Gastroesophageal sphincter (tissue), 4 donors: Measurements from ENCODE around the gene RPTOR. TPM values are rescaled to one million over a fixed set of nuclear protein-coding genes. Genes with fewer than 3 reads are reported as not detected.

Experiments
- ATAC-seq: fragments of 150-250 bp; one replicate; pipeline ENCODE4 v1.9.1; 2016; ENCODE audit warnings: mild to moderate bottlenecking, moderate library complexity
- H3K27ac ChIP-seq, 4 donors: fragments of 200-600 bp; sonication (generic) in 3 of 4; 1 replicate in 3 of 4; 2 replicates in 1 of 4; pipeline ENCODE4 v1.5.1; 2016 to 2019
- H3K27me3 ChIP-seq: fragments of 200-600 bp; sonication (generic); one replicate; pipeline ENCODE4 v1.5.1; 2019
- H3K36me3 ChIP-seq, 2 donors: fragments of 200-600 bp; sonication (generic); one replicate each; pipeline ENCODE4 v1.5.1; 2019; ENCODE audit warnings: control low read depth in 1 of 2
- H3K4me1 ChIP-seq, 3 donors: fragments of 200-600 bp; sonication (generic); 1 replicate in 2 of 3; 2 replicates in 1 of 3; pipeline ENCODE4 v1.5.1; 2016 to 2019; ENCODE audit warnings: control low read depth in 2 of 3
- H3K4me3 ChIP-seq, 2 donors: fragments of 200-600 bp; sonication (generic); one replicate each; pipeline ENCODE4 v1.5.1; 2019; ENCODE audit warnings: mild to moderate bottlenecking in 1 of 2, moderate library complexity in 1 of 2
- H3K9me3 ChIP-seq, 3 donors: fragments of 200-600 bp; sonication (generic); one replicate each; pipeline ENCODE4 v1.5.1; 2017 to 2019; ENCODE audit warnings: control low read depth in 2 of 3
- EP300 ChIP-seq: sonication (generic); formaldehyde crosslinking; IDR thresholded peaks from one replicate; pipeline ENCODE4 v1.6.1; 2017; ENCODE audit warnings: antibody characterized with exemption, mild to moderate bottlenecking
- POLR2A ChIP-seq, 2 donors: fragments of 450-650 bp; IDR thresholded peaks; one replicate each; pipeline ENCODE4 v1.6.1; 2017; ENCODE audit warnings: antibody characterized with exemption in 2 of 2, mild to moderate bottlenecking in 2 of 2, moderate library complexity in 1 of 2
- POLR2AphosphoS5 ChIP-seq: sonication (generic); formaldehyde crosslinking; IDR thresholded peaks from one replicate; pipeline ENCODE4 v1.6.1; 2017; ENCODE audit warnings: antibody characterized with exemption
- WGBS, 2 donors: methylation state at CpG; one replicate each; pipeline ENCODE4 v1.1.5; 2018; ENCODE audit warnings: low coverage in 1 of 2; 5-methylcytosine and 5-hydroxymethylcytosine counted together
- total RNA-seq, 4 donors: library from RNA; depleted of rRNA; stranded (reverse); fragments of >200 nt; gene quantifications; one replicate each; pipeline ENCODE4 v1.1.0, GENCODE V29; 2016
- TF ChIP-seq, protein P1 (sequence below), 4 experiments: fragments of 200-600 bp in 2 of 4; fragments of 450-650 bp in 2 of 4; sonication (generic) in 1 of 4; IDR thresholded peaks; one replicate each; pipeline ENCODE4 v1.5.1; 2017 to 2019; ENCODE audit warnings: antibody characterized with exemption in 4 of 4, mild to moderate bottlenecking in 2 of 4, moderate library complexity in 2 of 4

RPTOR gene
- total RNA-seq, 4 donors from 2014 or later: 25.7 to 56.8 (median 39.7) TPM

DNA sequence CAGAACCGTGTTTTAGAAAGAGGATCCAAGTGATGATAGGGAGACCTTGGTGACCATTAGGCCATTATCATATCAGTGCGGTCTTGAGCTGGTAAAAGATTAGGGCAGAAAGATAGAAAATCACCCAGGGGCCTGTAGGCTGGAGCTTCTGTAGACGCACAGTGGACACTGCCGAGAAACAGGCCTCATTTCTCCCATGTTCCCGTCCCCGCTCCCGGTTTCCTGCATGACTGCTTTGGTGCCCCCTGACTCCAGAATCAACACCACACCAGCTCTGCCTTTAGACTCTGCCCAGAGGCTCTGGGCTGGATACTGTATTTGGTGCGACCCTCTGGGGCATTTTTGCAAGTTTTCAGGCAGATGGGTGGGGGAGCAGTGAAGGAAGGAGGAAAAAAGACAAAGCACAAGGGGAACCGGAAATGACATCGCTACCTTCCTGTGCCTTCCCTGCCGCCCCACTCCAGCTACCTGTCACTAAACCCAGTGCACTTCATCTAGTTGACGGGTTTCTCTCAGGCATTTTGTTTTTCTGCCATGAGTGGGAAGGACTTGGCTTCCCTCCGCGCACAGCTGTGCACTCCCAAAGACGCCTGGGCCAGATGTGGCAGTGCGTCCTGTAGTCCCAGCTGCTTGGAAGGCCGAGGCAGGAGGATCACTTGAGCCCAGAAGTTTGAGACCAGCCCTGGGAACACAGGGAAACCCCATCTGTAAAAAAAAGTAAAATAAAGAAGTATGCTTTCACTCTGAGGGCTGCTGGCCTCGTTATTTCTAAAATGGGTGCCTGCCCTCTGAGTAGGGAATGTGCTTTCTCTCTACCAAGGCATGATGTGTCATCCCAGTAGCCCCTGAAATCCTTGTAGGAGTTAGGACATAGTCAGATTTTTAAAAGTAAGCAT is 214.1 kb downstream of the RPTOR start:
- peaks cover 0 to 28% of the 10 kb centered on the region in 2 donors for H3K36me3 ChIP-seq
- H3K27ac ChIP-seq: peak overlapping the region in 3 of 4 donors; percentile 52 to 61 (median 57)
- H3K4me1 ChIP-seq: peaks cover 0 to 23% (median 0%) of the 10 kb centered on the region in 3 donors
- H3K27me3 ChIP-seq: no peaks in the 10 kb centered on the region
- no peaks in the 10 kb centered on the region for H3K9me3 ChIP-seq
- TF ChIP-seq, protein P1, sequence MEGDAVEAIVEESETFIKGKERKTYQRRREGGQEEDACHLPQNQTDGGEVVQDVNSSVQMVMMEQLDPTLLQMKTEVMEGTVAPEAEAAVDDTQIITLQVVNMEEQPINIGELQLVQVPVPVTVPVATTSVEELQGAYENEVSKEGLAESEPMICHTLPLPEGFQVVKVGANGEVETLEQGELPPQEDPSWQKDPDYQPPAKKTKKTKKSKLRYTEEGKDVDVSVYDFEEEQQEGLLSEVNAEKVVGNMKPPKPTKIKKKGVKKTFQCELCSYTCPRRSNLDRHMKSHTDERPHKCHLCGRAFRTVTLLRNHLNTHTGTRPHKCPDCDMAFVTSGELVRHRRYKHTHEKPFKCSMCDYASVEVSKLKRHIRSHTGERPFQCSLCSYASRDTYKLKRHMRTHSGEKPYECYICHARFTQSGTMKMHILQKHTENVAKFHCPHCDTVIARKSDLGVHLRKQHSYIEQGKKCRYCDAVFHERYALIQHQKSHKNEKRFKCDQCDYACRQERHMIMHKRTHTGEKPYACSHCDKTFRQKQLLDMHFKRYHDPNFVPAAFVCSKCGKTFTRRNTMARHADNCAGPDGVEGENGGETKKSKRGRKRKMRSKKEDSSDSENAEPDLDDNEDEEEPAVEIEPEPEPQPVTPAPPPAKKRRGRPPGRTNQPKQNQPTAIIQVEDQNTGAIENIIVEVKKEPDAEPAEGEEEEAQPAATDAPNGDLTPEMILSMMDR (IDR thresholded peaks at IDR 0.05): no peak
- TF ChIP-seq EP300: no peak
- no peak for TF ChIP-seq POLR2AphosphoS5
- TF ChIP-seq POLR2A (IDR thresholded peaks at IDR 0.05): no peak
- peak; percentile 39 for ATAC-seq
- H3K4me3 ChIP-seq: no peak overlapping the region
- WGBS, 2 donors: 72 to 75% methylated on average over 10 to 12 of the region's 18 CpGs

DNA sequence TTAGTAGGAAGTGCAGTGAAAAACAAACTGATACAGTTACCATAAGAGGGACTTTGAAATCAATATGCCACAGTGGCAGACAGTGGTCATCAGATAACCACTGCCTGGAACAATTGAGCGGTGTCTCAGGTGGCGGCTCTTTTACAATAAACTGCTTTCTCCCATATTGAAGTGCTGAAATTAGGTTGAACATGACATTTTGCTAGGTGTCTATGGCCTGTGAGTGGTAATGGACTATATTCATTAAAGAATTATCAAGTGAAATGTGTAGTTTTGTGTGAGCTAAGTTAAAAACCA is 214.7 kb downstream of the RPTOR start:
- H3K9me3 ChIP-seq: no peaks in the 10 kb centered on the region
- H3K4me1 ChIP-seq: peaks cover 0 to 23% (median 0%) of the 10 kb centered on the region in 3 donors
- 93 to 100% methylated on average over 1 to 2 of the region's 2 CpGs for WGBS, 2 donors
- H3K27ac ChIP-seq: peak overlapping the region in 2 of 4 donors; percentile 52 to 61
- peaks cover 0 to 22% of the 10 kb centered on the region in 2 donors for H3K36me3 ChIP-seq
- H3K4me3 ChIP-seq: no peak overlapping the region
- no peak for TF ChIP-seq POLR2A (IDR thresholded peaks at IDR 0.05)
- no peak for TF ChIP-seq EP300
- no peak for TF ChIP-seq POLR2AphosphoS5
- TF ChIP-seq, protein P1 (IDR thresholded peaks at IDR 0.05): no peak
- H3K27me3 ChIP-seq: no peaks in the 10 kb centered on the region
- no peak for ATAC-seq

DNA sequence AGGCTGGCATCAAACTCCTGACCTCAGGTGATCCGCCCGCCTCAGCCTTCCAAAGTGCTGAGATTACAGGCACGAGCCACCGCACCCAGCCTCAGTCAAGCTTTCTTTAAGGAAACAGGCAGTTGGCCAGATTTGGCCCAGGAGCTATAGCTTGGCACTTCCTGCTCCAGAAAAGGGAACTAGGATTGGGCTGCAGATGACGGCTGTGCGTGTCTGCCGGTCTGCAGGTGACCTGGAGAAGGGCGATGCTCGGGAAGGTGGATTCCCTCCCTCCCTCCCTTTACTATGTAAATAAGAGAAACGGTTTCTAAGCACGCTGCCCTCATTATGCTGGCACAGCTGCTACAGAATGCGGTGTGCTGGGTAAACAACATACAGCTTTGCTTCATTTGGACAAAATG is 215.9 kb downstream of the RPTOR start:
- WGBS, 2 donors: 81% methylated on average over 10 of the region's 12 CpGs; no CpG with 5 or more reads in 1 of the 2 donors
- Histone ChIP-seq H3K9me3 (no peaks in the 10 kb centered on the region), H3K36me3 (peaks cover 0 to 13% of the 10 kb centered on the region in 2 donors), H3K27me3 (no peaks in the 10 kb centered on the region), H3K4me1 (peaks cover 0 to 23% (median 0%) of the 10 kb centered on the region in 3 donors), H3K4me3 (no peak overlapping the region), H3K27ac (no peak overlapping the region)
- ATAC-seq: no peak
- TF ChIP-seq, protein P1 (IDR thresholded peaks at IDR 0.05): no peak
- TF ChIP-seq EP300: no peak
- no peak for TF ChIP-seq POLR2A (IDR thresholded peaks at IDR 0.05)
- TF ChIP-seq POLR2AphosphoS5: no peak

DNA sequence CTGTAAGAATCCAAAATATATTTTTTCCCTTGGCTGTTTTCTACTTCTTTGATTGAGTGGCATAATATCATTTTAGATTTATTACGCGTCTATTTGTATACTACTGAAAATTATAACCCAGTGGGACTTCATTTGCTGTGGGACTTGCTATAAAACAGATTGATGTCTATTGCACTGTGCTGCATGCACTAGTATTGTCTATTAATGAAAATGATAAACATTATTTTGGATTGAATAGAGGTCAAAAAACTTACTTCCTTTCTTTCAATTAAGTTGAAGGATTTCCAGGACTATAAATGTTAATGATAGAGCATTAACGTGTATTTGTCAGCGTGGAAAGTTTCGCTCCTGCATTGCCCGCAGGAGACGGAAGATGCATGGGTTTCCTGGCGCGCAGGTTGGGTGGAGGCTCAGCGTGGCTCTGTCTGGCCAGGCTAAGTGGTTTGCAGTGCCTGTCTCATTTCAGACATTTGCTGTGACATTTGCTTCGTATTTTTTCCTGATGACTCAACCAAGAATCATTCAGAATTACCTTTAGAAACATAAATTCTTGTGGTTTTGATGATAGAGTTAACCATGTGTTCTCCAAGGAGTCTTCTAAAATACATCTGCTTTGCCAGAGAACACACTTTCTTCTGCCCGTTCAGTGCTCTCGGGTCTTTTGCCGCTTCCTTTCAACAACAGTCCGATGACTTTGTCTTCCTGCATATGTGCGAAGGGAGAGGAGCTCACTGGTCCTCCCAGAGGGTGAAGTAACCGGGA is 216.7 kb downstream of the RPTOR start:
- Histone ChIP-seq H3K27me3 (no peaks in the 10 kb centered on the region), H3K4me3 (no peak overlapping the region), H3K36me3 (peaks cover 0 to 7% of the 10 kb centered on the region in 2 donors), H3K27ac (no peak overlapping the region), H3K4me1 (peaks cover 0 to 23% (median 0%) of the 10 kb centered on the region in 3 donors), H3K9me3 (no peaks in the 10 kb centered on the region)
- TF ChIP-seq, protein P1 (IDR thresholded peaks at IDR 0.05): no peak
- TF ChIP-seq POLR2AphosphoS5 (no peak), EP300 (no peak), POLR2A (IDR thresholded peaks at IDR 0.05) (no peak)
- no peak for ATAC-seq
- 74 to 88% methylated on average over 4 to 17 of the region's 17 CpGs for WGBS, 2 donors
